GM18499 (cell line): ENCODE results near the gene FANCI.
A peak's percentile ranks its signal among the peaks of the same experiment; 100 is the strongest.

Experiments used
- ATAC-seq: cut with Tn5 transposase; IDR thresholded peaks from one replicate; pipeline ENCODE4 v1.9.1; 2021; ENCODE audit warnings: moderate number of reproducible peaks; ENCODE audit not compliant: insufficient read depth, unreplicated experiment

The FANCI gene

DNA sequence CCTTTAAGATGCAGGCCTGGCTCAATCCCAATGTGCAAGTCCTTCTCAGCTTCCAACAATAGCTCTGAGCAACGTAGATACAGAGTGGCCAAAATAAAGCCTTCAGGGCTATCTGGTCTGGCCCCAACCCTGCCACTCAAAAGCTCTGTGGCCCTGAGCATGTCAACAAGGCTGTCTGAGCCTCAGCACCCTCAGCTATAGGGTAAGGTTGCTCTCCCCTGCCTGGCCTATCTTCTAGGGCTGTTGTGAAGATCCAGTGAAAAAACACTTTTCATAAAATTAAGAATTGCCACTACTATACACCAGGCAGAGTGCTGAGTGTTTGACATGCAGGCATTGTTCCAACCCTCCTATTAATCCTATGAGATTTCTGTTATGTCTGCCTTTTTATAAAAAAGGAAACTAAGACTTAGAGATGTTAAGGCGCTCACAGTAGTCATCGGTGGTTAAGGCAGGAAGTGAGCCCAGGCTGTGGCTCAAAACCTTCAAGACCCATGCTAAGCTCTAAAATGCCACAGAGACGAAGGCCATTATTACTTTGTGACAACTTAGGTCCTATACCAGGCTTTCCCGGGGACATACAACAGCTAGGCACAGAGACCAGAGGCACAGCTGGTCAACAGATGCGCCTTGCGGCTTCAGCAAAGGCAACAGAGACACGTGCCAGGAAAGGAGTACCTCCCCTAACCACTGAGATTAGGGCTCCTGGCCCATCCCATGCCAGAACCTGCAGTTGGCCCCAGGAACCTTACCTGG is 85.7 kb downstream of the FANCI start:
- no peak for ATAC-seq

DNA sequence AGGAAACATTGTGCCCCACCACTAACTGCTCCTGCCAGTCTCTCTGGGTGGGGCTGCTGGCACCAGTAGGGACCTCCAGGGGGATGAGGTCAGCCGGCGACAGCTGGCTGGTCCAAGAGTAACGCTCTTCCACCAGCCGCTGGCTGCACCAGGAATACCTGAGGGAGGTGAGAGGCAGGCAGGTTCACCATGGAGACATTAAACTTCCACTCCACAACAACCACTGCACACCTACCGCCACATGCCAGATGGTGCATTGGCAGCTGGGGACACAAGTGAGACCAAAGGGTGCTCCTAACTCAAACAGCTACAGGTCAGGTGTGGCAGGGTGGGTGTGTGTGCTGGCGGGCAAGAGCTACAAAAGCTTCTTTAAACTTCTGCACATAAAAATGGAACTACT is 86.3 kb downstream of the FANCI start:
- no peak for ATAC-seq

DNA sequence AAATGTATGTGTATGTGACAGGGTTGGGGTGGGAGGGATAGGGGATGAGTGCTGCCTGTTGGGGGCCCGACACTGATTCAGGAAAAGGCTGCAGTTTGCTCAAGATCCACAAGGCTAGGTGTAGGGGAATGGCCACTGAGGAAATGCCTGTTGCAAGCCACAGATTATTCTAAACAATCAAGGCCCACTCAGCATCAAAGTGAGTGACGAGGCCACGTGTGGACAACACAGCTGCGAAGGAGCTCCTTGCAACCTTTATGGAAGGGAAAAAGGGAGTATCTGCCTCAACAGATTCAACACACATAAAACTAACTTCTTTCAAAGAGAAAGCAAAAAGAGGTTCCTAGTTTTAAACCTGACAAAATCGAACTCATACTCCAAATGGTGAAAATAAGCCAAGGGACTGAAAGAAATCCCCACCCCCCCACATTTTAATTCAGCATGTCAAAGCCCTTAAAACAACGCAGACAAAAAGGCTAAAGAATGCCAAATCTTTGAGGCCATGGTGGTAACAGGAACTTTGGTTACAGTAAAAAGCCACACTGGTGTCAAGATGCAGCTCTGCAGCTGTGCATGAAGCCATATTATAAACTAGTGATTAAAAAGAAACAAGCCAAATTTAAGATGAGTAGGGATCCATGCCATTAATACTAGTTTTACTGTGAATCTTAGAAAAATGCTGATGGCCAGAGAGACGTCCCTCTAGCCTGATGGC is 87.3 kb downstream of the FANCI start:
- no peak for ATAC-seq

DNA sequence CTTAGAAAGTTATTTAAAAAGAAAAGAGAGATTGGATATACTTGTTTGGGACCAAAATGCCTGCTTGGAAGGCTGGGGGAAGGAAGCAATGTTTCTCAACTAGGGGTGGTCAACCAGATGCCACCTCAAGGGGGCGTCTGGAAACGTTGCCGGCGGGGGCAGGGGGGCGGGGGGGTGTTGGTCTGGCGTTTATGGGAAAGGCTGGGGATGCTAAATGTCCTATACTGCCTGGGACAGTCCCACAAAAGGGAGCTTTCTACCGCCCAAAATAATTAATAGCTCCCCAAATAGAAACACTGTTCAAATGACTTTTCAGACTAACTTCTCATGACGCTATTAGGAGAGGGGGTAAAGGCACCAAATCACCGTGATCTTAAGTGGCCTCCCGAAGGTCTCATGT is 88.7 kb downstream of the FANCI start:
- no peak for ATAC-seq

DNA sequence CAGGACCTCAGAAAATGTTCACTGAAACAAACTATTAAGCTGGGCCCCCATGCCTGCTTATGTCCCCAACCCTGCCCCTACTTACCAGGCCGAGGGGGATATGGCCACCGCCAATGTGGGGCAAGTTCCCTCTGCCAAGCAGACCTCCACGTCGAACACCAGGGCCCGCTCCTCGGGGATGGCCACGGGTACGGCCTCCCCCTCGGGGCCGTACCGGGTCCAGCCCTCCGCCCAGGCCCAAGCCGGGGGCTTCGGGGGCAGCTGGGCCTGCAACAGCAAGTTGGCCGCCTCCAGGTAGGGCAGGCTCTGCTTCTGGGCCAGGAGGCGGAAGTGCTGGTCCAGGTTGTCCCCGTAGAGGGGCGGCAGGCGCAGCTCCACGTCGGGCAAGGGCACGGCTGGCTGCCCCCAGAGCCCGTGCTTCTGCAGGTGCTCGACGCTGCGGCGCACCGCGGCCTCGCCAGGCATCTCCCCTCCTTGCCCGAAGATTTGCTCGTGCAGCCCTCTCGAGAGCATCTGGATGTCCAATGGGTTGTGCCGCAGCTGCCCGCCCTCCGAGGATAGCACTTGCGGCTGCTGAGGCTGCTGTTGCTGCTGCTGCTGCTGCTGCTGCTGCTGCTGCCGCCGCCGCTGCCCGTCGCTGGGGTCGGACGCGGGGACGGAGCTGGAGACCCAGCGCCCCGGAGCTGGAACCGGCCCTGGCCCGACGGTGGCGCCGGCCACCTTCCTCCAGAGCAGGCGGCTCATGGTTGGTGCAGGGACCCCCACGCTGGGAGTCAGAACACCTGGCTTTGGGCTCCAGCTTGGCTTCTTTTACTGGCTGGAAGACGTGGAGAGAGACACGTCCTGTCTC is 89.5 kb downstream of the FANCI start:
- ATAC-seq, result no peak

DNA sequence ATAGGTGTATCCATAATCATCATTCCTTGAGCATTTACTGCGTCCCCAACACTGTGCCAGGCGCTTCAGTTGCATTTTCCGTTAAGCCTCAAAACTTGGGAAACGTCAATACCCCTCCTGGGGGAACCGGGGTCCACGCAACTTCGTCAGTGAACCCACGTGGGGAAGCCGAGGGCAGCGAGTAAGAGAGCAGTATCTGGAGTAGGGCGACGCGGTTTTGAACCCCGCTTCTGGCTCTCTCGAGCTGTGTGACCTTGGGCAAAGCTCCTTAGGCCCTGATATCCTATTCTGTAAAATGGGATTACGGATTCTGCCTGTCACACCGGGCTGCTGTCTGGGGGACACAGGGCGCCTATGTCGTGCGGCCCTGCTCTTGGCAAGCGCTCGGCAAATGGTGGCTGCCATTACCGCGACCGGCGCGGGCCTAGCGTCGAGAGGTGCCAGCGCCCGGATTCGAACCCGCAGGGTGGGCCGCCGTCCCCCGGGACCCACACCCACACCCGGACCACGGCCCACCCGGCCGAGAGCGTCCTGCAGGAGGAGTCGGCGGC is 90.3 kb downstream of the FANCI start:
- ATAC-seq, result peak; percentile 6

DNA sequence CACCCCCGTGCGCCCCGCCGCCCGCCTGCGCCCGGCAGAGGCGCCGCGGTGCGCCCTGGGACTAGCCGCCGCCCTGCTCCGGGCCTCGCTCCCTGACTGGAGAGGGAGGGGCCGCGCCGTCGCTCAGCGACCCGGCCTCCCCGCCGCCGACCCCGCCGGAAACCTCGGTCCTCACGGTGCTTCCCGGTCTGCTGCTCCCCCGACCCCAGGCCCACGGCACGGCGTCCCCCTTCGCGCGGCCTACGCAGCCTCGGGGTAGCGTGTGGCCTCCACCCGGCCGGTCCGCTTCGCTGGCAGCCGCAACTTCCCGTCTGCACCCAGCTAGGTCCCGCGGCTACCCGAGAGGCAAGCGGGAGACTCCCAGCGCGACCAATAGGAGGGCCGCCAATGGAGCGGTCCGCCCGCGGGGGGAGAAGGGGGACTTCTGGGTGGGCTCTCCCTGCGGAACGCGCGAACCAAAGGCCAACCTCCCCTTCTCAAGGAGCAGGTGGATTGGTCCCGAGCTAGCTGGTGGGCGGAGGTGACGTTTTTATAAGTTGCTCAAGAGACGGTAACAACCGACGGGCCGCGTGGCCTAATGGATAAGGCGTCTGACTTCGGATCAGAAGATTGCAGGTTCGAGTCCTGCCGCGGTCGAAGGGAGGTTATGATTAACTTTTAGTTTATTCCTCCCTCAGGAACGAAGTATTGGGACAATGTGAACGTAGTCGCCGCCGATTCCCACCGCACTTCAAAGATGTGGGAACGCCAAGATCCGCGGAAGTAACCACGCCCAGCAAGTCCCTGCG is 90.9 kb downstream of the FANCI start, which contains the start of gene POLG:
Gene POLG (minus strand): TSS at position 315 of the 788 bp plus-strand sequence. CDS start 1,070 bp downstream, outside the sequence.
- peak; percentile 61 for ATAC-seq

DNA sequence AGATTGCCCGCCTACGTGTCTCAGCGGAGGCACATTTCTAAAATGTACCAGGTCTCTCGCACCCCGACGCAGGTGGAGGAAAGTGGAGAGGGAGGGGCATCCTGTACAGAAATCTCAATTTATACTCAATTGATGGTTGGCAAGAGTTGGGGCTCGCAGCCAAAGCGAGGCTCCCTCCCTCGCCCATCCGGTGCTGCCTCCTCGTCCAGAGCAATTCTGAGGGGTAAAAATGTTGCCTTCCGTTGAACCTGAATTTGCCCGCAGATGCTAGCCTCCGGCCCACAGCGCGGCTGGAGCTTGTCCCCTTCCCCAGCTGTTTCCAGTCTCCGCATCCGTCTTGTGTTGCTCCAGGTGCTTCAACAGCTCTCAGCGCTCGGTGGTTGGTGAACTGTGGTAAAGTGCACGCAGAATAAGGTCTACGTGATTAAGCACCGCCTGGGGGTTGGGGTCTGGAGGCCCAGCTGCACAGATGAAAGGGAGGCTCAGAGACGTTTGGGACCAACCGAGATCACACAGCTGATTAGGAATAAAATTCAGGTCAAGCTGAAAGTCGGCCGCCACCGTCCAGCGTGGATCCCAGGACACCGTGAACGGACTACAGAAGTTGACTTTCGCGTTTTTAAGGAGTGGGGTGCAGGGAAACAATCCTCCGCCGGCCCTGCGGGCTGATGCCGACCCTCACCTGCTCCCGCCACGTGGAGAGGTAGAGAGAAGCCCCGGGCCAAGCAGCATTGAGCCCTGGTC is 91.7 kb downstream of the FANCI start:
- ATAC-seq, result peak; percentile 4

DNA sequence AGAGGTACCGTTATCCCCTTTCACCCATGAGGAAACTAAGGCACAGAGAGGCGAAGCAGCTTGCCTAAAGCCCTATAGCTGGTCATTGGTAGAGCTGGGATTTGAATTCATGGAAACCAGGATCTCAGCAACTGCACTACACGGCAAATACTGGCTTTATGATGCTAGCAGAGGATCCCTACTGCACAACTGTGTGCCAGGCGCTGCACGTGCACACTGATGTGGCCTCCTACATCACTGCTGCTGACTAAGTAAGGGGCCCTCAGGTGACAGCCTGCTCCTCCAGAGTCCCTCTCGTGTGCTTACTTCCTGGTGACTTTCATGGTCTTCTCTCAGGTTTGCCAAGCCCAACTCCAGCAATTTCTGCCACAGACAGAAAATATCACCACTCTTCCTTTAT is 94.3 kb downstream of the FANCI start:
- ATAC-seq, result no peak

DNA sequence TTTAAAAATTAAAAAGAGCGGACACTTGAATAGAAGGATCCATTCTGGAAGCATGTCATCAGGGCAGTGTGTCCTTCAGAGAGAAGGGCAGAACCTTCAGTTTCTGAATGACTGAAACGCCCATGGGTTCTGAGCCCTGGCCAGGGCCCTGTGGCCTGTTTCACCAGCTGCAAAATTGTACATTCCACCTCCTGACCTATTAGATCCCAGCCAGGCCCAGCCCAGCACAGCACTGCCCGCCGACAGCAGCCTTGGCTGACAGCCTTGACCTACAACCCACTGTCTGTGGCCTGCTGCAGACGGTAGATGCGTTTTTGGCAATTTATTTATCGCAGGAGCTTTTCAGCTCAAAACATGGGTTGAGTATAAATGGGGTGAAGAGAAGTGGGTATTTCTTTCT is 96.8 kb downstream of the FANCI start:
- no peak for ATAC-seq

DNA sequence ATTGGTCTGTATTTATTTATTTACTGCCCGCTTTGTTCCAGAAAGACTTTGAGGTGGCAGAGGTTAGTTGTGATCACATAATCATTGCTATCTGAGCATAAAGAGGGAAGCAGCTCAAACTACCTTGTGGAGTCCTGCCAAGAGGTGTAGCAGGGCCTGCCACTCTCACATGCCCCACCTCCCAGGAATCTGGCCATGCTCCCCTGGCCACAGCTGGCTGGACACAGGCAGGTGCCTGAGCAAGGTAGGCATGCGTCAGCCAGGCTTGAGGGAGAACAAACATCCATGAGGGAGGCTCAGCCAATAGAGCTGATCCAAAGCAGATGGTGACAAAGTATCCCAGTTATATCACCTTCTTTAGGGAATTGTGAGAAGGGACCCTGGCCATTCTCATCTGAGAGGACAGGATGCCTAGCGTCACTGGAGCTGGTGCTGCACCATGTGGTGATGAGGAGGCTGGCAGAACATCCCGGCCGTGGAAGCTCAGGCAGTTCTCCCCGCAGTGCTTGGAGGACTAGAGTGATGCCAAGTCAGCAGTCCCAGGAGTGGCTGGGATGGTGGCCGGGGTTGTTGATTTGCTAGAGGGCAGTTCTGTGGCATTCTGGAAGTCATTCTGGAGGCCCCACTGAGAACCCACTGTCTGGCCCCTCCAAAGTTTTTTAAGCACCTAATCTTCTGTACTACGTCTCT is 97.7 kb downstream of the FANCI start:
- ATAC-seq, result no peak

DNA sequence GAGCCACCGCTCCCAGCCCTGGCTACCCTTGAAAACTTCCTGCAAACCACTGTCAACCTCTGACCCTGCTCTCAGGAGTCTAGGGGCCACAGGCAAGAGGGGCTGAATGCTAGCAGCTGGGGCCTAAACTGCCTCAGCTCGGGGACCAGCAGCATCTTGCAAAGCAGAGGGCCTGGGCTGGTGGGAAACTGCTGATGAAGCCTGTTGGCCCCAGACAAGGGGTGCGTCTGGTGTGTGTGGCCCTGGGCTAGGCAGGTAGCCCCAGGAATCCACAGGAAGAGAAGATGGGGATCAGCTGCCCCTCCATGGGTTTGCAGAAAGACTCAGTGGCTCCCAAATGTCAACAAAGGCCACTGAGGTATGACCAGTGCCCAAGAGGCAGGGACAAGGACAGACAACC is 99.1 kb downstream of the FANCI start:
- ATAC-seq, result no peak

DNA sequence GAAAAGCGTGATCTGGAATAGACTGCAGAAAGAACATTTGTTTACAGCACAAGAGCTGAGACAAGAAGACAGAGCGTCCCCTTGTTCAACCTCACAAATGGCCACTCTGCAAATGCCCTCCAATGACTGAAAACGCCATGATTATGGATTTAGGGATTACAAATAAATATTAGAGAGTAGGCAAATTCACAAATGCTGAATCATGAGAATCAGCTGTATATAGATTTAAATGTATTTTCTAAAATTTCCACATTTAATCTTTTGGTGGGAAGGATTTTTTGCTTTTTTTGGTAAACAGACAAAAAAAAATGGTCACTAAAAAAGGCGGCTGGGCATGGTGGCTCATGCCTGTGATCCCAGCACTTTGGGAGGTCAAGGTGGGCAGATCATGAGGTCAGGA is 101.5 kb downstream of the FANCI start:
- no peak for ATAC-seq

DNA sequence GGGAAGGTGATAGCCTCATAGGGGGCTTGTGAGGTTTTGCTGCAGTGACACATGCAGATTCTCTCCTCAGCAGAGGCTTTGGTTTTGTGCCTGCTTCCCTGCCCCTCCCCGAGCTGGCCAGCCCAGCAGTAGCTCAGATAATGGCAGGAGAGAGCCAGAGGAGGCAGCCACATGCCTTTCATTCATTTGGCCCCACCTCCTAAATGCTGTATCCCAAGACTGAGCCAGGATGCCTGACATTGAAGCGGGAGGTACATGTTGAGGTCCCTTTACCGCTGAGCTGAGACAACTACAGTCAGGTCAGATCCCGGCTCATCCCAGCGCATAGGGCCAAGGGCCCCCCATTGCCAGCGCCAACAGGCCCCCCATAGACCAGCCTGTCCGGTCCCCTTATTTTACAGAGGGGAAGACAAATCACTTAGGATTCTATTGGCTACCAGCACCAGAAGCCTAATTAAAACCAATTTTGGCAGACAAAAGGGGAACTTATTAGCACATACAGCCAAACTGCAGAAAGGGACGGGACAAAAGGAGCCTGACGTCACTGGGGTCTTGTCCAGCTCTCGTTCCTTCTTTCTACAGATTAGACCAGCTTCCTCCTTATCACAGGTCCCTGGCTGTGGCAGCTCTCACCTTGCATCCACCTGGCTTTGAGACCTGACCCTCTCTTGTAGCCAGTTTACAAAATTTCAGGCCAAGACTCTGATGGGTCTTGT is 102.9 kb downstream of the FANCI start:
- no peak for ATAC-seq

DNA sequence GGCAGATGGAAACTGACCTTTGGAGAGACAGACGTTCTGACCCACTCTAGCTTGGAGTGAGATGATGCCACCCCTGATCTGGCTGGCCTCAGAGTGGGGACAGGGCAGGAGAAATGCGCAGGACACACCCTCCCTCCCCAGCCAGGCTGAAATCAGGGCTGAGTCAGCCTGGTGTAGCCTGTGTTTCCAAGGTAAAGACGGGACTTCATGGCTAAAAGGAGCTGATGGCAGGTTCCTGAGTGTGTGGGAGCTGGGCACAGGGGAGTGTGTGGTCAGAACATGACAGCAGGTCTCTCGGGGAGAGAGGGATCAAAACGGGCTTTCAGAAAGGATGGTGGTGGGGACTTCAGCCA is 105.4 kb downstream of the FANCI start:
- ATAC-seq, result no peak

DNA sequence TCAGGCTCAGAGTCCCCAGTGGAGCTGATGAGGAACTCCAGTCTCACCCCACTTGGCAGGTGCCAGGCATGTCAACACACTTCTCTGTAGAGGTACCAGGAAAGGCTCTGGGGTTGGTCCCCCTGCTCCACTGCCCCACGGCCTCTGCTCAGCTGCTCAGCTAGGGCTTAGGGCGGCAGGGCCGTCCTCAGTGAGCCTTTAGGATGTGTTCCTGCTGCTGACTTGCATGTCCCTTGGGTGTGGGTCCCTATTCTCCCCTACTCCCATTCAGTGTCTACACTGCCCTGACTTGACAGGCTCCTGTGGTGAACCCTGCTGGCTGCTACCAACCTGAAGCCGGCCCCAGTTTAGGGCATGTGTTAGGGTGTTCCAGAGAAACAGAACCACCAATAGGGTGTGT is 108.7 kb downstream of the FANCI start:
- ATAC-seq, result no peak

DNA sequence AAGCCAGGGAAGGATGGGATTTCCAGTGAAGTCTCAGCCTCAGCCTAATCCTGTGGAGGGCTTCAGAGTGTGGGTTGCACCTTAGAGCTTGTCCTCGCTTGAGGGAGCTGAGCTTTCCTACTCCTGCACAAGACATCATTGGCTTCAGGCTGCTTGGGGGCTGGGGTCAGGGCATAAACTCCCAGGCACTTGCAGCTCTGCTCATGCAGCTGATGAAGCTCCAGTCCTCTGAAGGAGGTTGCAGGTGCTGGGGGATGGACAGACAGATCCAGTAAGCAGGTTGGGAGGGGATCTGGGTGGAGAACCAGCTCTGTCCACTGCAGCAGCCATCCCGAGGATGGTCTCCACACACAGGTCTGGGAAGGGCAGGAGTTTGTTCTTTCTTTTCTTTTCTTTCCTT is 110.2 kb downstream of the FANCI start:
- ATAC-seq, result no peak

DNA sequence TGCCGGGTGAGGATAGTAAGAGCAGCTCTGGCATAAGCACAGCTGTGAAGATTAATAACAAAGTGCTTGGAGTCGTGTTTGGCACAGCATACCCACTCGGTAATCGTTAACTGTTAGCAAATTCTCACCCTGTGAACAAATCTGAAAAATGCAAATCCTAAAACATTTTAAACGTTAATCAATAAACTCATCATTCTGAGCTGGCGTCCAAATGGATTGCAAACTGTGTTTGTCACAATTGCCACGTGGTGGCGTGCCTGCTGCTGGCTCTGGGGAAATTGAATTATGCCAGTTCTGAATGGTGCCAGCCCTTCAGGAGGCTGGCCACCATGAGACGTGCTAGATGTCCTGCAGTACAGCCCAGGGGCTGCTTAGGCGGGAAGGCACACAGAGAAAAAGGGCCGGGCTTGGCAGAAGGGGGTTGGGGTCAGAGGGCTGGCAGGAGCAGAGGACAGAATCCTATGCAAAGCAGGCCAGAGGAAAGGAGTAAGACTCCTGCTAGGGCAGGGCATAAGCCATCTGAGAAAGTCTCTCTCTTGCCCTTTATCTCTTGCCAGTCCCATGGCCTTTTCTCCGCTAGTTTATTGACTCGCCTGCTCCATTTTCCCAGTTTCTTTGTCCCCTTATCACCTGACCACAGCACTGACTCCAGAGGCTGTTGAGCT is 113.0 kb downstream of the FANCI start:
- no peak for ATAC-seq
